IMR-90 (cell line): ENCODE measurements around the gene VPS8. TPM values are rescaled to one million over a fixed set of nuclear protein-coding genes. Genes with fewer than 3 reads are reported as not detected.

Experiments used
- ATAC-seq: fragments of 200-7000 bp; cut with Tn5 transposase; 2 replicates; pipeline ENCODE4 v1.9.1; 2020; ENCODE audit warnings: low read depth, mild to moderate bottlenecking, moderate library complexity
- BruUV-seq: library from RNA; stranded (reverse); fragments of 400-500 nt; replicated peaks from 2 replicates; lab custom pipeline; 2021; lab: Mats Ljungman, UMichigan
- CTCF ChIA-PET: fragments of 300-600 bp; formaldehyde crosslinking; extraction: SDS; loops from one replicate; lab custom pipeline; 2021; ENCODE audit warnings: antibody characterized with exemption; lab: Yijun Ruan, JAX
- POLR2A ChIA-PET: fragments of 300-600 bp; sonication (Branson Sonifier 250); formaldehyde crosslinking; loops from one replicate; lab custom pipeline; 2022; ENCODE audit warnings: antibody characterized with exemption; ENCODE audit not compliant: unreplicated experiment; lab: Charles Lee
- DNase-seq: peaks from one replicate; pipeline ENCODE4 v3.0.0; 2013
- H2AFZ ChIP-seq: replicated peaks from 2 replicates; pipeline ENCODE3; 2013; ENCODE audit warnings: low read length, mild to moderate bottlenecking; ENCODE audit not compliant: poor library complexity
- H2AK5ac ChIP-seq: 2 replicates; pipeline ENCODE4 v1.6.1; 2013; ENCODE audit warnings: low read depth, low read length, inconsistent platforms
- H2AK9ac ChIP-seq: replicated peaks from 2 replicates; pipeline ENCODE3; 2013; ENCODE audit warnings: mild to moderate bottlenecking, low read depth, low read length, moderate library complexity; ENCODE audit not compliant: poor library complexity
- H2BK120ac ChIP-seq: 2 replicates; pipeline ENCODE4 v1.6.1; 2013; ENCODE audit warnings: low read depth, low read length, inconsistent platforms
- H2BK15ac ChIP-seq: 3 replicates; pipeline ENCODE4 v1.6.1; 2013; ENCODE audit warnings: low read depth, low read length, inconsistent platforms
- H2BK20ac ChIP-seq: 2 replicates; pipeline ENCODE4 v1.6.1; 2013; ENCODE audit warnings: low read depth, mild to moderate bottlenecking, inconsistent platforms, low read length, moderate library complexity
- H2BK5ac ChIP-seq: 2 replicates; pipeline ENCODE4 v1.6.1; 2013; ENCODE audit warnings: mild to moderate bottlenecking, low read depth, low read length, inconsistent platforms; ENCODE audit not compliant: poor library complexity, severe bottlenecking
- H3K14ac ChIP-seq: replicated peaks from 2 replicates; pipeline ENCODE4 v1.6.1; 2013; ENCODE audit warnings: low read depth, low read length, inconsistent platforms
- H3K18ac ChIP-seq: 2 replicates; pipeline ENCODE4 v1.6.1; 2013; ENCODE audit warnings: low read depth, low read length, control low read depth
- H3K23ac ChIP-seq: 2 replicates; pipeline ENCODE4 v1.6.1; 2013; ENCODE audit warnings: low read depth, low read length, inconsistent platforms
- H3K27ac ChIP-seq: 2 replicates; pipeline ENCODE4 v1.5.1; 2013; ENCODE audit warnings: mild to moderate bottlenecking, control low read depth, low read length; ENCODE audit not compliant: insufficient read depth
- H3K27me3 ChIP-seq: 2 replicates; pipeline ENCODE4 v1.6.1; 2013; ENCODE audit warnings: low read length; ENCODE audit not compliant: control insufficient read depth, insufficient read depth
- H3K36me3 ChIP-seq: 2 replicates; pipeline ENCODE4 v1.6.1; 2013; ENCODE audit warnings: low read length, mixed read lengths; ENCODE audit not compliant: control insufficient read depth, insufficient read depth
- H3K4ac ChIP-seq: 2 replicates; pipeline ENCODE4 v1.6.1; 2013; ENCODE audit warnings: low read depth, low read length, inconsistent platforms
- H3K4me1 ChIP-seq: 2 replicates; pipeline ENCODE4 v1.6.1; 2013; ENCODE audit warnings: low read length, mixed read lengths; ENCODE audit not compliant: control insufficient read depth, insufficient read depth
- H3K4me2 ChIP-seq: 2 replicates; pipeline ENCODE4 v1.6.1; 2013; ENCODE audit warnings: low read depth, mild to moderate bottlenecking, control low read depth, low read length, moderate library complexity
- H3K4me3 ChIP-seq: 2 replicates; pipeline ENCODE4 v1.5.1; 2013; ENCODE audit warnings: low read depth, mild to moderate bottlenecking, control low read depth, low read length, moderate library complexity; ENCODE audit not compliant: insufficient read depth
- H3K56ac ChIP-seq: 2 replicates; pipeline ENCODE4 v1.6.1; 2013; ENCODE audit warnings: low read length, inconsistent platforms; ENCODE audit not compliant: insufficient read depth; ENCODE audit errors: extremely low read depth
- H3K79me1 ChIP-seq, 2 experiments: 2 replicates each; pipeline ENCODE4 v1.6.1; 2013; ENCODE audit warnings: low read length in 2 of 2, inconsistent platforms in 1 of 2, low read depth in 1 of 2
- H3K9ac ChIP-seq: 2 replicates; pipeline ENCODE4 v1.6.1; 2013; ENCODE audit warnings: low read depth, low read length, control low read depth
- H3K9me1 ChIP-seq: 2 replicates; pipeline ENCODE4 v1.6.1; 2013; ENCODE audit warnings: low read length, inconsistent platforms; ENCODE audit not compliant: insufficient read depth
- H3K9me3 ChIP-seq: 2 replicates; pipeline ENCODE4 v1.6.1; 2013; ENCODE audit warnings: low read length; ENCODE audit not compliant: control insufficient read depth, insufficient read depth
- H4K20me1 ChIP-seq: 2 replicates; pipeline ENCODE4 v1.6.1; 2013; ENCODE audit warnings: low read length, inconsistent platforms; ENCODE audit not compliant: insufficient read depth
- H4K5ac ChIP-seq: 2 replicates; pipeline ENCODE4 v1.6.1; 2013; ENCODE audit warnings: mild to moderate bottlenecking, low read depth, low read length, control low read depth
- H4K8ac ChIP-seq, 2 experiments: 2 replicates each; pipeline ENCODE4 v1.6.1; 2013; ENCODE audit warnings: low read depth in 2 of 2, low read length in 2 of 2, control low read depth in 1 of 2, inconsistent platforms in 1 of 2
- H4K91ac ChIP-seq: 2 replicates; pipeline ENCODE4 v1.6.1; 2013; ENCODE audit warnings: low read depth, low read length, inconsistent platforms; ENCODE audit not compliant: insufficient read depth
- POLR2A ChIP-seq: IDR thresholded peaks from 2 replicates; pipeline ENCODE4 v1.6.1; 2012; ENCODE audit warnings: mild to moderate bottlenecking, low read depth, low read length
- RAD21 ChIP-seq: IDR thresholded peaks from 2 replicates; pipeline ENCODE4 v1.6.1; 2012; ENCODE audit warnings: low read length, improper control_type of control experiment
- RCOR1 ChIP-seq: IDR thresholded peaks from 2 replicates; pipeline ENCODE4 v1.6.1; 2012; ENCODE audit warnings: mild to moderate bottlenecking, low read length, improper control_type of control experiment; ENCODE audit not compliant: insufficient replicate concordance
- WGBS, 2 experiments: methylation state at CpG; one replicate each; pipeline versions ENCODE4 v1.1.5 to v1.1.7; 2013; ENCODE audit warnings: missing lambda C conversion rate in 2 of 2; ENCODE audit not compliant: insufficient read length in 1 of 2; ENCODE audit errors: extremely low coverage in 2 of 2; 5-methylcytosine and 5-hydroxymethylcytosine counted together
- dilution Hi-C: fragments of 300-500 bp; cut with HindIII; formaldehyde crosslinking; loops from one replicate; pipeline ENCODE4 v1.14.3; 2018; ENCODE audit warnings: low sequenced_read_pairs; ENCODE audit not compliant: unreplicated experiment
- in situ Hi-C: fragments of 300-500 bp; cut with MboI; formaldehyde crosslinking; loops from 3 replicates; pipeline ENCODE4 v1.14.3; 2019; ENCODE audit warnings: low sequenced_read_pairs, inconsistent platforms, mixed read lengths
- intact Hi-C: fragments of 100-400 bp; cut with micrococcal nuclease; formaldehyde crosslinking; loops from 2 replicates; pipeline ENCODE4 v1.10.0; 2022
- polyA plus RNA-seq, 3 experiments: library from polyadenylated mRNA; depleted of rRNA; stranded (reverse); fragments of >200 nt; gene quantifications; 2 replicates each; pipeline ENCODE4 v1.2.3, GENCODE V29; 2012; ENCODE audit warnings: low replicate concordance in 1 of 3
- total RNA-seq: library from RNA; depleted of rRNA; stranded (reverse); fragments of >200 nt; gene quantifications from 2 replicates; pipeline ENCODE4 v1.2.3, GENCODE V29; 2012

The VPS8 gene
- total and polyA plus RNA-seq, 2 of the 4 experiments (the other 2 are of a cell fraction): 14.0 to 56.1 TPM

GRCh38 chr3:184982076-184982475, 170.1 kb downstream of the VPS8 start:
- Histone ChIP-seq H3K56ac (no peak overlapping the region), H3K9me3 (no peaks in the 10 kb centered on the region), H3K4me3 (no peak overlapping the region), H2AK5ac (no peak overlapping the region), H2BK5ac (no peak overlapping the region), H3K9me1 (no peaks in the 10 kb centered on the region), H3K14ac (no peak overlapping the region), H3K79me1 (no peaks in the 10 kb centered on the region), H3K18ac (no peak overlapping the region), H3K23ac (no peak overlapping the region), H2BK120ac (no peak overlapping the region), H4K5ac (no peak overlapping the region), H2AK9ac (no peak overlapping the region), H3K36me3 (peaks cover 4% of the 10 kb centered on the region), H3K4ac (no peak overlapping the region), H3K27me3 (no peaks in the 10 kb centered on the region), H4K91ac (no peak overlapping the region), H3K27ac (no peak overlapping the region), H2BK15ac (no peak overlapping the region), H4K20me1 (no peaks in the 10 kb centered on the region), H3K9ac (no peak overlapping the region), H2AFZ (no peak overlapping the region), H2BK20ac (no peak overlapping the region), H3K4me2 (no peak overlapping the region), H4K8ac (no peak overlapping the region), H3K4me1 (no peaks in the 10 kb centered on the region)
- no peak for ATAC-seq
- no peak for DNase-seq
- ChIA-PET CTCF (no interaction called here), POLR2A (no interaction called here)
- intact Hi-C loops: no loop called here
- TF ChIP-seq POLR2A (no peak), RCOR1 (no peak), RAD21 (no peak)
- dilution Hi-C loops: no loop called here
- no CpG with 5 or more reads among the region's 3 CpGs for WGBS, 2 experiments
- in situ Hi-C loops: no loop called here
- no TSS peak for BruUV-seq
